Measurements from ENCODE around the gene TDG. TPM values are rescaled to one million over a fixed set of nuclear protein-coding genes. Genes with fewer than 3 reads are reported as not detected.

TDG gene
- polyA plus RNA-seq, 2 of the 4 experiments (the other 2 are of a cell fraction): 28.7 to 65.4 TPM

DNA sequence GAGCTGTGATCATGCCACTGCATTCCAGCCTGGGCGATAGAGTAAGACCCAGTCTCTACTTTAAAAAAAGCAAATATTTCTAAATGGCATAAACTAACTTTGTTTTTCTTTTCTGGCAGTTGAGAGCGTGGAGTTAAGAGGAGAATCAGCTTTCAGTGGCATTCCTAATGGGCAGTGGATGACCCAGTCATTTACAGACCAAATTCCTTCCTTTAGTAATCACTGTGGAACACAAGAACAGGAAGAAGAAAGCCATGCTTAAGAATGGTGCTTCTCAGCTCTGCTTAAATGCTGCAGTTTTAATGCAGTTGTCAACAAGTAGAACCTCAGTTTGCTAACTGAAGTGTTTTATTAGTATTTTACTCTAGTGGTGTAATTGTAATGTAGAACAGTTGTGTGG, 21.2 kb downstream of the TDG start:
- H3K27ac ChIP-seq: no peak overlapping the region
- FAIRE-seq (peak; percentile 98), ATAC-seq (peak in 1 of 2 experiments; percentile 40; a peak in 2 of 6 replicates), DNase-seq (ENCODE audit: low read depth in 1 of 2, low spot score in 1 of 2) (no peak)
- CTCF ChIA-PET: interaction anchor here (0.6 to 1.1 kb wide), 2 partner anchors 10 to 36 kb away, joined by 3 to 5 read pairs; no protein-coding TSS in a partner anchor
- H3K4me3 ChIP-seq: no peak overlapping the region
- H3K4me1 ChIP-seq: no peaks in the 10 kb centered on the region
- H3K4me2 ChIP-seq: no peak overlapping the region
- TF ChIP-seq, protein P1, sequence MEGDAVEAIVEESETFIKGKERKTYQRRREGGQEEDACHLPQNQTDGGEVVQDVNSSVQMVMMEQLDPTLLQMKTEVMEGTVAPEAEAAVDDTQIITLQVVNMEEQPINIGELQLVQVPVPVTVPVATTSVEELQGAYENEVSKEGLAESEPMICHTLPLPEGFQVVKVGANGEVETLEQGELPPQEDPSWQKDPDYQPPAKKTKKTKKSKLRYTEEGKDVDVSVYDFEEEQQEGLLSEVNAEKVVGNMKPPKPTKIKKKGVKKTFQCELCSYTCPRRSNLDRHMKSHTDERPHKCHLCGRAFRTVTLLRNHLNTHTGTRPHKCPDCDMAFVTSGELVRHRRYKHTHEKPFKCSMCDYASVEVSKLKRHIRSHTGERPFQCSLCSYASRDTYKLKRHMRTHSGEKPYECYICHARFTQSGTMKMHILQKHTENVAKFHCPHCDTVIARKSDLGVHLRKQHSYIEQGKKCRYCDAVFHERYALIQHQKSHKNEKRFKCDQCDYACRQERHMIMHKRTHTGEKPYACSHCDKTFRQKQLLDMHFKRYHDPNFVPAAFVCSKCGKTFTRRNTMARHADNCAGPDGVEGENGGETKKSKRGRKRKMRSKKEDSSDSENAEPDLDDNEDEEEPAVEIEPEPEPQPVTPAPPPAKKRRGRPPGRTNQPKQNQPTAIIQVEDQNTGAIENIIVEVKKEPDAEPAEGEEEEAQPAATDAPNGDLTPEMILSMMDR (IDR thresholded peaks at IDR 0.05): no peak
- TF ChIP-seq, protein P2, sequence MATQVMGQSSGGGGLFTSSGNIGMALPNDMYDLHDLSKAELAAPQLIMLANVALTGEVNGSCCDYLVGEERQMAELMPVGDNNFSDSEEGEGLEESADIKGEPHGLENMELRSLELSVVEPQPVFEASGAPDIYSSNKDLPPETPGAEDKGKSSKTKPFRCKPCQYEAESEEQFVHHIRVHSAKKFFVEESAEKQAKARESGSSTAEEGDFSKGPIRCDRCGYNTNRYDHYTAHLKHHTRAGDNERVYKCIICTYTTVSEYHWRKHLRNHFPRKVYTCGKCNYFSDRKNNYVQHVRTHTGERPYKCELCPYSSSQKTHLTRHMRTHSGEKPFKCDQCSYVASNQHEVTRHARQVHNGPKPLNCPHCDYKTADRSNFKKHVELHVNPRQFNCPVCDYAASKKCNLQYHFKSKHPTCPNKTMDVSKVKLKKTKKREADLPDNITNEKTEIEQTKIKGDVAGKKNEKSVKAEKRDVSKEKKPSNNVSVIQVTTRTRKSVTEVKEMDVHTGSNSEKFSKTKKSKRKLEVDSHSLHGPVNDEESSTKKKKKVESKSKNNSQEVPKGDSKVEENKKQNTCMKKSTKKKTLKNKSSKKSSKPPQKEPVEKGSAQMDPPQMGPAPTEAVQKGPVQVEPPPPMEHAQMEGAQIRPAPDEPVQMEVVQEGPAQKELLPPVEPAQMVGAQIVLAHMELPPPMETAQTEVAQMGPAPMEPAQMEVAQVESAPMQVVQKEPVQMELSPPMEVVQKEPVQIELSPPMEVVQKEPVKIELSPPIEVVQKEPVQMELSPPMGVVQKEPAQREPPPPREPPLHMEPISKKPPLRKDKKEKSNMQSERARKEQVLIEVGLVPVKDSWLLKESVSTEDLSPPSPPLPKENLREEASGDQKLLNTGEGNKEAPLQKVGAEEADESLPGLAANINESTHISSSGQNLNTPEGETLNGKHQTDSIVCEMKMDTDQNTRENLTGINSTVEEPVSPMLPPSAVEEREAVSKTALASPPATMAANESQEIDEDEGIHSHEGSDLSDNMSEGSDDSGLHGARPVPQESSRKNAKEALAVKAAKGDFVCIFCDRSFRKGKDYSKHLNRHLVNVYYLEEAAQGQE (IDR thresholded peaks at IDR 0.05): no peak
- TF ChIP-seq FOXS1 (CRISPR knock-in tag; IDR thresholded peaks at IDR 0.05): no peak
- no peak for TF ChIP-seq ZC3H11A (IDR thresholded peaks at IDR 0.05)
- TF ChIP-seq ESRRA (IDR thresholded peaks at IDR 0.05; ENCODE audit: borderline replicate concordance, low read length): no peak
- TF ChIP-seq RARB (CRISPR knock-in tag; IDR thresholded peaks at IDR 0.05): no peak
- TF ChIP-seq CBX8 (IDR thresholded peaks at IDR 0.05): no peak
- TF ChIP-seq, protein P3, sequence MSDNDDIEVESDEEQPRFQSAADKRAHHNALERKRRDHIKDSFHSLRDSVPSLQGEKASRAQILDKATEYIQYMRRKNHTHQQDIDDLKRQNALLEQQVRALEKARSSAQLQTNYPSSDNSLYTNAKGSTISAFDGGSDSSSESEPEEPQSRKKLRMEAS (IDR thresholded peaks at IDR 0.05): no peak
- no peak for TF ChIP-seq MAFK (IDR thresholded peaks at IDR 0.05; ENCODE audit: partially characterized antibody)
- TF ChIP-seq NR3C1 (IDR thresholded peaks at IDR 0.05): no peak
- TF ChIP-seq BHLHE40 (IDR thresholded peaks at IDR 0.05; ENCODE audit: low read depth, low read length): no peak
- TF ChIP-seq HOXB13 (CRISPR knock-in tag; IDR thresholded peaks at IDR 0.05; ENCODE audit: low read depth): no peak
- TF ChIP-seq, protein P4, sequence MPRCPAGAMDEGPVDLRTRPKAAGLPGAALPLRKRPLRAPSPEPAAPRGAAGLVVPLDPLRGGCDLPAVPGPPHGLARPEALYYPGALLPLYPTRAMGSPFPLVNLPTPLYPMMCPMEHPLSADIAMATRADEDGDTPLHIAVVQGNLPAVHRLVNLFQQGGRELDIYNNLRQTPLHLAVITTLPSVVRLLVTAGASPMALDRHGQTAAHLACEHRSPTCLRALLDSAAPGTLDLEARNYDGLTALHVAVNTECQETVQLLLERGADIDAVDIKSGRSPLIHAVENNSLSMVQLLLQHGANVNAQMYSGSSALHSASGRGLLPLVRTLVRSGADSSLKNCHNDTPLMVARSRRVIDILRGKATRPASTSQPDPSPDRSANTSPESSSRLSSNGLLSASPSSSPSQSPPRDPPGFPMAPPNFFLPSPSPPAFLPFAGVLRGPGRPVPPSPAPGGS (IDR thresholded peaks at IDR 0.05): no peak
- TF ChIP-seq JUN (IDR thresholded peaks at IDR 0.05): no peak
- no peak for TF ChIP-seq RNF2 (IDR thresholded peaks at IDR 0.05; ENCODE audit: borderline replicate concordance, low read depth)
- TF ChIP-seq, protein P5, sequence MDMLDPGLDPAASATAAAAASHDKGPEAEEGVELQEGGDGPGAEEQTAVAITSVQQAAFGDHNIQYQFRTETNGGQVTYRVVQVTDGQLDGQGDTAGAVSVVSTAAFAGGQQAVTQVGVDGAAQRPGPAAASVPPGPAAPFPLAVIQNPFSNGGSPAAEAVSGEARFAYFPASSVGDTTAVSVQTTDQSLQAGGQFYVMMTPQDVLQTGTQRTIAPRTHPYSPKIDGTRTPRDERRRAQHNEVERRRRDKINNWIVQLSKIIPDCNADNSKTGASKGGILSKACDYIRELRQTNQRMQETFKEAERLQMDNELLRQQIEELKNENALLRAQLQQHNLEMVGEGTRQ (IDR thresholded peaks at IDR 0.05): no peak
- TF ChIP-seq FOSB (CRISPR knock-in tag; IDR thresholded peaks at IDR 0.05): no peak
- 90% methylated on average over 2 of the region's 2 CpGs for WGBS (ENCODE audit: missing lambda C conversion rate)
- no peaks in the 10 kb centered on the region for H3K9me3 ChIP-seq
- POLR2A ChIA-PET: no interaction called here

DNA sequence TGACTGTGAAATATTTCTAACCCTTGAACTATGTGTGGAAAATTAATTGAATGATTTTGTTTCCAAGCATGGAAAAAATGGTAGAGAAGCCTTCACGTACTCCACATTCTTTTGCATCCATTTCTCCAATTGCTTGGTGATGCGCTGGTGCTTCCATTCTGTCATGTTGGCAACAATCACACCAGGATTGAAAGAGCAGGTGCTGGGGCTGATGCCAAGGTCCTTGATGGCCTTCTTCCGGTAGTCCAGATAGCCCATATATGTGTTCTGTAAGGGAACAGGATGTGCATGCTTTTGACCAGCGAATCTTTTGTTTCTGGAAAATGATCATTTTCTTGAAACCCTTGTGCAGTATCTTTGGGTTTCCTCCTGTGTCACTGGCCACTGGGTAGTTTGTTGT, 28.6 kb downstream of the TDG start:
- no peak overlapping the region for H3K4me2 ChIP-seq
- FAIRE-seq: no peak
- ChIA-PET POLR2A (interaction anchor here (1.0 kb wide), 1 partner anchor 29 kb away, joined by 3 read pairs; the partner anchor contains the start of gene TDG), CTCF (no interaction called here)
- no peak overlapping the region for H3K4me3 ChIP-seq
- DNase-seq (ENCODE audit: low read depth in 1 of 2, low spot score in 1 of 2): no peak
- no peaks in the 10 kb centered on the region for H3K9me3 ChIP-seq
- no peak for ATAC-seq
- H3K27ac ChIP-seq: no peak overlapping the region
- 84% methylated on average over 4 of the region's 4 CpGs for WGBS (ENCODE audit: missing lambda C conversion rate)
- TF ChIP-seq, protein P4 (IDR thresholded peaks at IDR 0.05): no peak
- TF ChIP-seq, protein P6, sequence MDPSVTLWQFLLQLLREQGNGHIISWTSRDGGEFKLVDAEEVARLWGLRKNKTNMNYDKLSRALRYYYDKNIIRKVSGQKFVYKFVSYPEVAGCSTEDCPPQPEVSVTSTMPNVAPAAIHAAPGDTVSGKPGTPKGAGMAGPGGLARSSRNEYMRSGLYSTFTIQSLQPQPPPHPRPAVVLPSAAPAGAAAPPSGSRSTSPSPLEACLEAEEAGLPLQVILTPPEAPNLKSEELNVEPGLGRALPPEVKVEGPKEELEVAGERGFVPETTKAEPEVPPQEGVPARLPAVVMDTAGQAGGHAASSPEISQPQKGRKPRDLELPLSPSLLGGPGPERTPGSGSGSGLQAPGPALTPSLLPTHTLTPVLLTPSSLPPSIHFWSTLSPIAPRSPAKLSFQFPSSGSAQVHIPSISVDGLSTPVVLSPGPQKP (IDR thresholded peaks at IDR 0.05; ENCODE audit: low read depth, low read length): no peak
- TF ChIP-seq MAZ (IDR thresholded peaks at IDR 0.05; ENCODE audit: borderline replicate concordance, low read depth, low read length): no peak
- TF ChIP-seq, protein P1 (IDR thresholded peaks at IDR 0.05): no peak
- TF ChIP-seq PHF8 (IDR thresholded peaks at IDR 0.05; ENCODE audit: borderline replicate concordance, low read depth): no peak
- TF ChIP-seq CEBPB (IDR thresholded peaks at IDR 0.05): no peak
- no peak for TF ChIP-seq CHD4 (IDR thresholded peaks at IDR 0.05; ENCODE audit: borderline replicate concordance)
- no peaks in the 10 kb centered on the region for H3K4me1 ChIP-seq

Data from A549 (cell line).